Osteocyte (in vitro differentiated cells): ENCODE data around the gene GALNTL6. TPM values are rescaled to one million over a fixed set of nuclear protein-coding genes. Genes with fewer than 3 reads are reported as not detected.

ENCODE experiments used
- DNase-seq: peaks from one replicate; pipeline ENCODE4 v3.0.0; 2021; ENCODE audit warnings: mixed read lengths; ENCODE audit not compliant: unreplicated experiment; ENCODE audit errors: extremely low spot score
- H3K27ac Mint-ChIP-seq: one replicate; pipeline ENCODE4 v1.8.0; 2021; ENCODE audit warnings: mild to moderate bottlenecking, mixed read lengths; ENCODE audit not compliant: unreplicated experiment
- H3K27me3 Mint-ChIP-seq: one replicate; pipeline ENCODE4 v1.8.0; 2021; ENCODE audit warnings: mixed read lengths; ENCODE audit not compliant: unreplicated experiment
- H3K36me3 Mint-ChIP-seq: one replicate; pipeline ENCODE4 v1.8.0; 2021; ENCODE audit warnings: mixed read lengths; ENCODE audit not compliant: unreplicated experiment
- H3K4me1 Mint-ChIP-seq: one replicate; pipeline ENCODE4 v1.8.0; 2021; ENCODE audit warnings: mixed read lengths; ENCODE audit not compliant: unreplicated experiment
- H3K4me3 Mint-ChIP-seq: one replicate; pipeline ENCODE4 v1.8.0; 2021; ENCODE audit warnings: mild to moderate bottlenecking, moderate library complexity, mixed read lengths; ENCODE audit not compliant: unreplicated experiment
- H3K9me3 Mint-ChIP-seq: one replicate; pipeline ENCODE4 v1.8.0; 2021; ENCODE audit warnings: mixed read lengths; ENCODE audit not compliant: unreplicated experiment
- total RNA-seq: library from RNA; stranded (reverse); gene quantifications from 2 replicates; pipeline ENCODE4 v1.2.1, GENCODE V29; 2021
- TF ChIP-seq, protein P1 (sequence below): fragments of 200-600 bp; sonication (generic); IDR thresholded peaks from 2 replicates; pipeline ENCODE4 v1.5.0; 2021; ENCODE audit warnings: antibody characterized with exemption, mild to moderate bottlenecking, moderate library complexity

The GALNTL6 gene
- total RNA-seq, 1 donor from 2014 or later: not detected

DNA sequence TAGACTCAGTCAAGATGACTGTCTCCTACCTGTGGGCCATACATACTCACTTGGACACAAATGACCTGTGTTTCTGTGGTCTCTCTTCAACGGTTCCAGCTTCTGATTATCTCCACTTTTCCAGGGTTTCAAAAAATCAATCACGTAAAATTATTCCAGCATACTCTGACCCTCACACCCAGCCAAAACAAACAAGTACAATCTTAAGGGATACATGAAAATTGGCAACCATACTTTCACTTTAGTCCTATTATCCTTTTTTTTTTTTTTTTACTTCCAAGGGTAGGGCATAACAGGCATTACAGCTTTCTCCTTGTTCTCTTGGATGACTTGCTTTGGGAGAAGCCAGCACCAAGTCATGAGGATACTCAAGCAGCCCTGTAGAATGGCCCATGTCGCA is 1129.6 kb downstream of the GALNTL6 start:
- TF ChIP-seq, protein P1, sequence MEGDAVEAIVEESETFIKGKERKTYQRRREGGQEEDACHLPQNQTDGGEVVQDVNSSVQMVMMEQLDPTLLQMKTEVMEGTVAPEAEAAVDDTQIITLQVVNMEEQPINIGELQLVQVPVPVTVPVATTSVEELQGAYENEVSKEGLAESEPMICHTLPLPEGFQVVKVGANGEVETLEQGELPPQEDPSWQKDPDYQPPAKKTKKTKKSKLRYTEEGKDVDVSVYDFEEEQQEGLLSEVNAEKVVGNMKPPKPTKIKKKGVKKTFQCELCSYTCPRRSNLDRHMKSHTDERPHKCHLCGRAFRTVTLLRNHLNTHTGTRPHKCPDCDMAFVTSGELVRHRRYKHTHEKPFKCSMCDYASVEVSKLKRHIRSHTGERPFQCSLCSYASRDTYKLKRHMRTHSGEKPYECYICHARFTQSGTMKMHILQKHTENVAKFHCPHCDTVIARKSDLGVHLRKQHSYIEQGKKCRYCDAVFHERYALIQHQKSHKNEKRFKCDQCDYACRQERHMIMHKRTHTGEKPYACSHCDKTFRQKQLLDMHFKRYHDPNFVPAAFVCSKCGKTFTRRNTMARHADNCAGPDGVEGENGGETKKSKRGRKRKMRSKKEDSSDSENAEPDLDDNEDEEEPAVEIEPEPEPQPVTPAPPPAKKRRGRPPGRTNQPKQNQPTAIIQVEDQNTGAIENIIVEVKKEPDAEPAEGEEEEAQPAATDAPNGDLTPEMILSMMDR: no peak
- Mint-ChIP-seq H3K27me3 (peaks cover 21% of the 10 kb centered on the region), H3K36me3 (no peaks in the 10 kb centered on the region), H3K9me3 (no peaks in the 10 kb centered on the region), H3K27ac (no peak overlapping the region), H3K4me3 (no peak overlapping the region), H3K4me1 (peaks cover 8% of the 10 kb centered on the region)
- DNase-seq: no peak

DNA sequence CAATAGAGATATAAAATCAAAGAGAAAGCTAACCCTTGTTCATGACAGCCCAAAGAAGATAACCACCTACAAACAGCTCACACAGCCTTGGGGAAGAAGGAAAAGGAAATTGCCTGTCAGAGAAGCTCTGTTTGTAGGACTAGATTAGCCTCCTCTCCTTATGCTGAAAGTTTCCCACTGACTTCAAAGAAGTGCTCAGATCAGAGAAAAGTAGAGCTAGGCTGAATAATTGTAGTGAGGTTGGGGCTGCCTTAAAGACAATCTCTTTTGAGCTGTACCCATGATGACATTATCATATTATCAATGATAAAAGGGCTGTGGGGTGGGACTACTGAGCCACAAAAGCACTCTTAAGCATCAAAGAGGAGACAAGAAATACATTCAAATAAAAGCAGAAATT is 1132.4 kb downstream of the GALNTL6 start:
- no peak overlapping the region for H3K4me3 Mint-ChIP-seq
- H3K36me3 Mint-ChIP-seq: no peaks in the 10 kb centered on the region
- H3K27ac Mint-ChIP-seq: no peak overlapping the region
- peaks cover 14% of the 10 kb centered on the region for H3K4me1 Mint-ChIP-seq
- DNase-seq: no peak
- H3K27me3 Mint-ChIP-seq: peaks cover 29% of the 10 kb centered on the region
- H3K9me3 Mint-ChIP-seq: no peaks in the 10 kb centered on the region
- TF ChIP-seq, protein P1: no peak

DNA sequence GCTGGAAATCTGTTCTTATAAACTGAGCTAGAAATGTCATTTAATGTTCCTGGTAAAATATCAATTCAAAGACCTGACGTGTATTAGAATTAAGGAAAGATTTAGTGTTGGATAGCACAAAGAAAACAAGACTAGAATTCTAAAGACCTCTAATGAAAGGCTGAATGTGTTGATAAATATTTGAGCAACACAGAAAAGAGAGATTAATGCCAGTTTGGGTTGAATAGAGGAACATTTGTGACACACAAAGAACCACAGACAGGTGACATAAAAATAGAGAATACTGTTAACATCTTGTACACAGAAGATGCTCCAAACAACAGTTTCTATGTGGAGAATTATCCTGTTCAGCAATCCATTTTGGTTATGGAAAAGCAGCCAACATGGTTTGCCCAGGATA is 1133.3 kb downstream of the GALNTL6 start:
- Mint-ChIP-seq H3K9me3 (no peaks in the 10 kb centered on the region), H3K4me3 (no peak overlapping the region), H3K27me3 (peaks cover 34% of the 10 kb centered on the region), H3K4me1 (peaks cover 14% of the 10 kb centered on the region), H3K36me3 (no peaks in the 10 kb centered on the region), H3K27ac (no peak overlapping the region)
- DNase-seq: no peak
- TF ChIP-seq, protein P1: no peak

DNA sequence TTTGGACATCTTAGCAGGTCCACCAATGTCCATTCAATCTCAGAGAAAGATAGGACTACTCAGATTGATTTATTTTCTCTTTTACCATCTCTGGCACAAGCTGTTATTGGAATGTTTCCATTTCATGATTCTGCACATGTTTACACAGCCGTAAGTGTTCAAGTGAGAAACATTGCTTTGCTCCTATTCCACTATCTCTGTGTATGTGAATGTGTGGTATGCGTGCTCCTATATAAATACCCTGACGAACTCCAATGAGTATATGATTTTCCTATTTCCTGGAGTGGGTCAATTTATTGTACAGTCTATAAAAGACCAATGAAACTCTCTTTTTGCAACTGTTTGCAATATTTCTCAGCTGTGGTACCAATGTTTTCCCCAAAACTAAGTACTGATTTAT is 1134.4 kb downstream of the GALNTL6 start:
- Mint-ChIP-seq H3K27me3 (peaks cover 34% of the 10 kb centered on the region), H3K4me1 (peaks cover 14% of the 10 kb centered on the region), H3K4me3 (no peak overlapping the region), H3K27ac (no peak overlapping the region), H3K9me3 (no peaks in the 10 kb centered on the region), H3K36me3 (no peaks in the 10 kb centered on the region)
- no peak for DNase-seq
- TF ChIP-seq, protein P1: no peak

DNA sequence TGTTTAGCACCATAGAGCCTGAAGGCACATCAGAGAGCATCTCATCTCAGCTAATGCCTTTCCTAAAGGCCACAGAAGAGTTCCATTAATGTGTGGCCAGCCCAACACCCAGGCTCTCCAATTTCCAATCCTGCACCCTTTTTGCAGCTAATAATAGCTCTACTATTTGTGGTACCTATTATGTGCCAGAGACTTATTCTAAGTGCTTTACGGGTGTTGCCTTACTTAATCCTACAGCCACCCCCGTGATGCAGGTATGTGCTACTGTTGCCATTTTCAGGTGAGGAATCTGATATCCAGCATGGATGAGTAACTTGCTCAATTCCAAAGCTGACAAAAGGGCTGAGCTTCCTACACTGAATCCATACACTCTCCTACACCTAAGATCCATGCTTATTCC is 1137.8 kb downstream of the GALNTL6 start:
- Mint-ChIP-seq H3K27me3 (peaks cover 35% of the 10 kb centered on the region), H3K4me3 (no peak overlapping the region), H3K27ac (no peak overlapping the region), H3K4me1 (peaks cover 14% of the 10 kb centered on the region), H3K9me3 (no peaks in the 10 kb centered on the region), H3K36me3 (no peaks in the 10 kb centered on the region)
- TF ChIP-seq, protein P1: no peak
- no peak for DNase-seq
